H9 (cell line): Measurements from ENCODE around the gene MAML3. TPM values are rescaled to one million over a fixed set of nuclear protein-coding genes. Genes with fewer than 3 reads are reported as not detected.

ENCODE experiments used
- DNase-seq: peaks from one replicate; pipeline ENCODE4 v3.0.0-alpha.2; 2017
- H2AFZ ChIP-seq: one replicate; pipeline ENCODE4 v1.6.1; 2013; ENCODE audit warnings: mild to moderate bottlenecking, low read length, control low read depth, moderate library complexity
- H2AK5ac ChIP-seq: 2 replicates; pipeline ENCODE4 v1.6.1; 2013; ENCODE audit warnings: low read length, control low read depth, mixed read lengths; ENCODE audit not compliant: insufficient read length
- H2BK120ac ChIP-seq: one replicate; pipeline ENCODE4 v1.6.1; 2013; ENCODE audit warnings: low read depth, mild to moderate bottlenecking, low read length, control low read depth, inconsistent platforms; ENCODE audit not compliant: poor library complexity, severe bottlenecking
- H2BK12ac ChIP-seq: 2 replicates; pipeline ENCODE4 v1.6.1; 2013; ENCODE audit warnings: low read length, control low read depth, mixed read lengths, low read depth; ENCODE audit not compliant: insufficient read length
- H2BK15ac ChIP-seq: 2 replicates; pipeline ENCODE4 v1.6.1; 2013; ENCODE audit warnings: low read depth, low read length, control low read depth
- H2BK20ac ChIP-seq: one replicate; pipeline ENCODE4 v1.6.1; 2013; ENCODE audit warnings: low read depth, mild to moderate bottlenecking, low read length, control low read depth, inconsistent platforms; ENCODE audit not compliant: poor library complexity, severe bottlenecking
- H2BK5ac ChIP-seq: 2 replicates; pipeline ENCODE4 v1.6.1; 2013; ENCODE audit warnings: low read length, control low read depth, mixed read lengths; ENCODE audit not compliant: insufficient read length
- H3K14ac ChIP-seq: 2 replicates; pipeline ENCODE4 v1.6.1; 2013; ENCODE audit warnings: low read length, control low read depth; ENCODE audit not compliant: insufficient read depth
- H3K18ac ChIP-seq: 2 replicates; pipeline ENCODE4 v1.6.1; 2013; ENCODE audit warnings: low read depth, mild to moderate bottlenecking, mixed read lengths, low read length, control low read depth; ENCODE audit not compliant: insufficient read length
- H3K23ac ChIP-seq: 2 replicates; pipeline ENCODE4 v1.6.1; 2013; ENCODE audit warnings: low read length, control low read depth, mixed read lengths, low read depth; ENCODE audit not compliant: insufficient read length
- H3K23me2 ChIP-seq: 2 replicates; pipeline ENCODE4 v1.6.1; 2013; ENCODE audit warnings: low read depth, mild to moderate bottlenecking, mixed read lengths, low read length, control low read depth; ENCODE audit not compliant: insufficient read length, poor library complexity, severe bottlenecking
- H3K27ac ChIP-seq: 2 replicates; pipeline ENCODE4 v1.5.1; 2013; ENCODE audit warnings: low read length, control low read depth, mixed read lengths, low read depth; ENCODE audit not compliant: insufficient read length
- H3K27me3 ChIP-seq: 2 replicates; pipeline ENCODE4 v1.6.1; 2013; ENCODE audit warnings: low read length, control low read depth, inconsistent platforms; ENCODE audit not compliant: insufficient read depth
- H3K4ac ChIP-seq: 2 replicates; pipeline ENCODE4 v1.6.1; 2013; ENCODE audit warnings: low read depth, mild to moderate bottlenecking, control low read depth, inconsistent platforms, low read length, moderate library complexity
- H3K4me1 ChIP-seq: 2 replicates; pipeline ENCODE4 v1.6.1; 2013; ENCODE audit warnings: low read length, control low read depth, inconsistent platforms; ENCODE audit not compliant: insufficient read depth
- H3K4me2 ChIP-seq: 2 replicates; pipeline ENCODE4 v1.6.1; 2013; ENCODE audit warnings: low read length, control low read depth, mixed read lengths; ENCODE audit not compliant: insufficient read length, insufficient read depth
- H3K56ac ChIP-seq: 2 replicates; pipeline ENCODE4 v1.6.1; 2013; ENCODE audit warnings: low read depth, mild to moderate bottlenecking, mixed read lengths, low read length, control low read depth; ENCODE audit not compliant: insufficient read length
- H3K79me1 ChIP-seq: 2 replicates; pipeline ENCODE4 v1.6.1; 2013; ENCODE audit warnings: low read depth, mild to moderate bottlenecking, moderate library complexity, low read length, control low read depth, inconsistent platforms; ENCODE audit not compliant: insufficient read depth, poor library complexity, severe bottlenecking
- H3K79me2 ChIP-seq: 2 replicates; pipeline ENCODE4 v1.6.1; 2013; ENCODE audit warnings: low read length, control low read depth, inconsistent platforms; ENCODE audit not compliant: insufficient read depth
- H3K9ac ChIP-seq: 2 replicates; pipeline ENCODE4 v1.6.1; 2013; ENCODE audit warnings: low read length, control low read depth, mixed read lengths; ENCODE audit not compliant: insufficient read length; ENCODE audit errors: extremely low read depth
- H3K9me3 ChIP-seq: one replicate; pipeline ENCODE4 v1.6.1; 2013; ENCODE audit warnings: low read depth, low read length, inconsistent platforms; ENCODE audit not compliant: control insufficient read depth
- H3T11ph ChIP-seq: one replicate; pipeline ENCODE4 v1.6.1; 2013; ENCODE audit warnings: mild to moderate bottlenecking, low read length, control low read depth, inconsistent platforms
- H4K20me1 ChIP-seq: one replicate; pipeline ENCODE4 v1.6.1; 2013; ENCODE audit not compliant: control insufficient read depth, insufficient read length, insufficient read depth
- H4K5ac ChIP-seq: 2 replicates; pipeline ENCODE4 v1.6.1; 2013; ENCODE audit warnings: low read depth, mild to moderate bottlenecking, mixed read lengths, low read length, control low read depth; ENCODE audit not compliant: insufficient read length
- H4K8ac ChIP-seq: replicated peaks from 2 replicates; pipeline ENCODE4 v1.6.1; 2013; ENCODE audit warnings: low read length, control low read depth, mixed read lengths, low read depth; ENCODE audit not compliant: insufficient read length
- H4K91ac ChIP-seq: 2 replicates; pipeline ENCODE4 v1.6.1; 2013; ENCODE audit warnings: low read depth, mild to moderate bottlenecking, moderate library complexity, mixed read lengths, low read length, control low read depth; ENCODE audit not compliant: insufficient read length
- H3K27ac Mint-ChIP-seq, 3 experiments: 2 replicates in 2 of 3; 3 replicates in 1 of 3; pipeline ENCODE4 v1.8.0; 2020 to 2021; ENCODE audit warnings: mixed read lengths in 3 of 3, mild to moderate bottlenecking in 1 of 3, moderate library complexity in 1 of 3
- H3K27me3 Mint-ChIP-seq: 2 replicates; pipeline ENCODE4 v1.8.0; 2021; ENCODE audit warnings: low read depth, mild to moderate bottlenecking, moderate library complexity, mixed read lengths
- H3K36me3 Mint-ChIP-seq, 3 experiments: 2 replicates in 2 of 3; 3 replicates in 1 of 3; pipeline ENCODE4 v1.8.0; 2020 to 2021; ENCODE audit warnings: low read depth in 3 of 3, mixed read lengths in 3 of 3; ENCODE audit not compliant: insufficient read depth in 1 of 3
- H3K4me1 Mint-ChIP-seq, 2 experiments: 2 replicates each; pipeline ENCODE4 v1.8.0; 2020; ENCODE audit warnings: mixed read lengths in 2 of 2
- H3K4me3 Mint-ChIP-seq, 2 experiments: 2 replicates in 1 of 2; 3 replicates in 1 of 2; pipeline ENCODE4 v1.8.0; 2020 to 2021; ENCODE audit warnings: mild to moderate bottlenecking in 2 of 2, mixed read lengths in 2 of 2, moderate library complexity in 1 of 2
- H3K9me3 Mint-ChIP-seq, 2 experiments: 2 replicates in 1 of 2; 3 replicates in 1 of 2; pipeline ENCODE4 v1.8.0; 2020; ENCODE audit warnings: mild to moderate bottlenecking in 2 of 2, mixed read lengths in 2 of 2, moderate library complexity in 1 of 2
- CTCF ChIP-seq: fragments of 200-600 bp; sonication (generic); conservative IDR thresholded peaks from 3 replicates; pipeline ENCODE4 v1.8.0; 2021; ENCODE audit warnings: antibody characterized with exemption, mild to moderate bottlenecking
- WGBS: extraction: QIAGEN DNeasy Blood & Tissue Kit; methylation state at CpG from one replicate; pipeline ENCODE4 v1.1.7; 2013; ENCODE audit warnings: missing lambda C conversion rate, low lambda C conversion rate, mixed read lengths; ENCODE audit not compliant: insufficient read length; ENCODE audit errors: extremely low coverage; 5-methylcytosine and 5-hydroxymethylcytosine counted together
- total RNA-seq: library from RNA; stranded (reverse); gene quantifications from 2 replicates; pipeline ENCODE4 v1.2.1, GENCODE V29; 2021

The MAML3 gene
- total RNA-seq, 1 experiment from 2014 or later: 3.9 TPM

GRCh38 chr4:140156529-140157171 is 2.7 kb upstream of the MAML3 start:
- Histone ChIP-seq H3K9ac (no peak overlapping the region), H3K27ac (no peak overlapping the region), H3K14ac (no peak overlapping the region), H3T11ph (no peak overlapping the region), H3K18ac (no peak overlapping the region), H4K5ac (no peak overlapping the region), H3K4me1 (no peaks in the 10 kb centered on the region), H2BK5ac (no peak overlapping the region), H3K79me2 (no peaks in the 10 kb centered on the region), H2BK20ac (no peak overlapping the region), H3K56ac (no peak overlapping the region), H4K8ac (no peak overlapping the region), H3K79me1 (no peaks in the 10 kb centered on the region), H3K27me3 (no peaks in the 10 kb centered on the region; the same call in 1 of the 2 replicates), H3K4me2 (no peak overlapping the region), H3K4ac (no peak overlapping the region), H4K20me1 (no peaks in the 10 kb centered on the region), H2BK12ac (no peak overlapping the region), H3K23ac (no peak overlapping the region), H3K9me3 (no peaks in the 10 kb centered on the region), H2AK5ac (no peak overlapping the region), H3K23me2 (peaks cover 15% of the 10 kb centered on the region), H2BK120ac (no peak overlapping the region), H4K91ac (no peak overlapping the region), H2BK15ac (no peak overlapping the region), H2AFZ (no peak overlapping the region)
- H3K4me3 Mint-ChIP-seq: no peak overlapping the region
- no peak overlapping the region for H3K27ac Mint-ChIP-seq
- no CpG with 5 or more reads among the region's 4 CpGs for WGBS
- no peak for DNase-seq
- peaks cover 7 to 8% of the 10 kb centered on the region in 2 experiments; a peak in 3 of 4 replicates for H3K4me1 Mint-ChIP-seq
- no peaks in the 10 kb centered on the region; a peak in 1 of 7 replicates for H3K36me3 Mint-ChIP-seq
- H3K9me3 Mint-ChIP-seq: peaks cover under 1% of the 10 kb centered on the region in 2 experiments; a peak in 2 of 5 replicates
- TF ChIP-seq CTCF: no peak
- peaks cover 4% of the 10 kb centered on the region; the same call in 1 of the 2 replicates for H3K27me3 Mint-ChIP-seq
